Right lobe of liver (tissue), 4 donors: Measurements from ENCODE around the gene NKG7.

Experiments used
- CTCF ChIP-seq, 4 donors: fragments of 200-600 bp in 3 of 4; fragments of 450-650 bp in 1 of 4; IDR thresholded peaks; one replicate each; pipeline versions ENCODE4 v1.5.1 to v1.8.0; 2016 to 2022; ENCODE audit warnings: antibody characterized with exemption in 4 of 4, mild to moderate bottlenecking in 2 of 4
- POLR2A ChIP-seq: fragments of 450-650 bp; IDR thresholded peaks from one replicate; pipeline ENCODE4 v1.6.1; 2017; ENCODE audit warnings: antibody characterized with exemption, mild to moderate bottlenecking
- donor health status: DM: no; HTN: no; CAD: no.
- donor health status: DM: no; HTN: no; CAD: no.
- donor health status: DM: no; HTN: yes; CAD: no.

- TF ChIP-seq CTCF (IDR thresholded peaks at IDR 0.05) (no peak), POLR2A (no peak)
Measured at GRCh38 chr19:51325161-51325976, 47.1 kb downstream of the NKG7 start.
